Right lobe of liver (tissue), 6 donors: Measurements from ENCODE around the gene DOCK3. TPM values are rescaled to one million over a fixed set of nuclear protein-coding genes. Genes with fewer than 3 reads are reported as not detected.

ENCODE experiments used
- ATAC-seq, 4 donors: fragments of 200-7000 bp; cut with Tn5 transposase; one replicate each; pipeline ENCODE4 v1.9.1; 2020; ENCODE audit warnings: mild to moderate bottlenecking in 4 of 4, moderate library complexity in 4 of 4
- DNase-seq, 3 donors: peaks; one replicate each; pipeline ENCODE4 v3.0.0-alpha.2; 2020
- H3K27ac ChIP-seq, 3 donors: fragments of 200-600 bp; one replicate each; pipeline ENCODE4 v1.8.0; 2022
- H3K27me3 ChIP-seq, 2 donors: fragments of 200-600 bp; one replicate each; pipeline ENCODE4 v1.8.0; 2022
- H3K36me3 ChIP-seq, 4 donors: fragments of 200-600 bp; sonication (generic) in 1 of 4; one replicate each; pipeline versions ENCODE4 v1.5.1 to v1.8.0; 2017 to 2022; ENCODE audit warnings: control low read depth in 1 of 4
- H3K4me1 ChIP-seq, 4 donors: fragments of 200-600 bp; sonication (generic) in 1 of 4; one replicate each; pipeline versions ENCODE4 v1.5.1 to v1.8.0; 2017 to 2022; ENCODE audit warnings: control low read depth in 1 of 4
- H3K4me3 ChIP-seq, 3 donors: fragments of 200-600 bp; one replicate each; pipeline ENCODE4 v1.8.0; 2022
- H3K9me3 ChIP-seq, 4 donors: fragments of 200-600 bp; sonication (generic) in 1 of 4; one replicate each; pipeline versions ENCODE4 v1.5.1 to v1.8.0; 2017 to 2022; ENCODE audit warnings: control low read depth in 1 of 4
- POLR2A ChIP-seq: fragments of 450-650 bp; IDR thresholded peaks from one replicate; pipeline ENCODE4 v1.6.1; 2017; ENCODE audit warnings: antibody characterized with exemption, mild to moderate bottlenecking
- WGBS: methylation state at CpG from one replicate; pipeline ENCODE4 v1.1.6; 2018; ENCODE audit warnings: low coverage, low lambda C conversion rate; ENCODE audit not compliant: insufficient coverage; ENCODE audit errors: missing lambda C conversion rate; 5-methylcytosine and 5-hydroxymethylcytosine counted together
- intact Hi-C, 2 donors: fragments of 100-400 bp; cut with DNase I; formaldehyde crosslinking; loops; one replicate each; pipeline versions ENCODE4 v1.11.2 to v1.14.1; 2022
- total RNA-seq, 6 experiments: library from RNA; depleted of rRNA in 2 of 6; stranded (reverse); fragments of >200 nt in 2 of 6; fragmentation: NEBNext Ultra II Directional in 3 of 6; extraction: Animal tissue kit (Norgen Biotek cat#: 25700) in 3 of 6; gene quantifications; one replicate each; pipeline versions ENCODE4 v1.1.0 to v1.2.4, GENCODE V29; 2016 to 2023
- TF ChIP-seq, protein P1 (sequence below), 4 donors: fragments of 200-600 bp in 3 of 4; fragments of 450-650 bp in 1 of 4; IDR thresholded peaks; one replicate each; pipeline versions ENCODE4 v1.5.1 to v1.8.0; 2016 to 2022; ENCODE audit warnings: antibody characterized with exemption in 4 of 4, mild to moderate bottlenecking in 2 of 4
- donor health status: DM: no; HTN: yes; CAD: no.
- donor health status: DM: no; HTN: no; CAD: no.
- donor health status: DM: no; HTN: no; CAD: no.
- donor health status: DM: no; HTN: yes; CAD: no.
- donor health status: DM: no; HTN: yes; CAD: no.

The DOCK3 gene
- total RNA-seq, 6 experiments from 2014 or later: 0.04 to 0.06 (median 0.06) TPM; not detected in 3

DNA sequence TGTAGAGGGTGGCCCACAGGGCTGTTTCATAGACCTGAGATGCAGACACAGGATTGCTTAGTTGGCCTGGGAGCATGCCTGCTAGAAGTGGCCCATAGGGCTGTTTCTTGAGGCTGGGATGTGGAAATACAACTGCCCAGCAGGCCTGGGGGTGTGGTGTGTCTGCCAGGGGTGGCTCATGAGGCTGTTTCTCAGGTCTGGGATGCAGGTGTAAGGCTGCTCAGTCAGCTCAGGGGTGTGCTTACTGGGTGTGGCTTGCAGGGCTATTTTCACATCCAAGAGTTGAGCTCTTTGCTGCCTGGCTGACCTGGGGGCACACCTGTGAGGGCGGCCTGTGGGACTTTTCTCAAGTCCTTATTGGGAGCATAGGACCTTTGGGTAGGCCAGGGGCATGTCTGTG, 131.3 kb downstream of the DOCK3 start:
- intact Hi-C loops: no loop called here
- H3K27me3 ChIP-seq: no peaks in the 10 kb centered on the region
- H3K4me1 ChIP-seq: no peaks in the 10 kb centered on the region
- no peak overlapping the region for H3K4me3 ChIP-seq
- ATAC-seq (no peak), DNase-seq (no peak)
- no CpG with 5 or more reads among the region's 1 CpG for WGBS
- H3K9me3 ChIP-seq: no peaks in the 10 kb centered on the region
- no peaks in the 10 kb centered on the region for H3K36me3 ChIP-seq
- no peak overlapping the region for H3K27ac ChIP-seq
- TF ChIP-seq, protein P1, sequence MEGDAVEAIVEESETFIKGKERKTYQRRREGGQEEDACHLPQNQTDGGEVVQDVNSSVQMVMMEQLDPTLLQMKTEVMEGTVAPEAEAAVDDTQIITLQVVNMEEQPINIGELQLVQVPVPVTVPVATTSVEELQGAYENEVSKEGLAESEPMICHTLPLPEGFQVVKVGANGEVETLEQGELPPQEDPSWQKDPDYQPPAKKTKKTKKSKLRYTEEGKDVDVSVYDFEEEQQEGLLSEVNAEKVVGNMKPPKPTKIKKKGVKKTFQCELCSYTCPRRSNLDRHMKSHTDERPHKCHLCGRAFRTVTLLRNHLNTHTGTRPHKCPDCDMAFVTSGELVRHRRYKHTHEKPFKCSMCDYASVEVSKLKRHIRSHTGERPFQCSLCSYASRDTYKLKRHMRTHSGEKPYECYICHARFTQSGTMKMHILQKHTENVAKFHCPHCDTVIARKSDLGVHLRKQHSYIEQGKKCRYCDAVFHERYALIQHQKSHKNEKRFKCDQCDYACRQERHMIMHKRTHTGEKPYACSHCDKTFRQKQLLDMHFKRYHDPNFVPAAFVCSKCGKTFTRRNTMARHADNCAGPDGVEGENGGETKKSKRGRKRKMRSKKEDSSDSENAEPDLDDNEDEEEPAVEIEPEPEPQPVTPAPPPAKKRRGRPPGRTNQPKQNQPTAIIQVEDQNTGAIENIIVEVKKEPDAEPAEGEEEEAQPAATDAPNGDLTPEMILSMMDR (IDR thresholded peaks at IDR 0.05): no peak
- TF ChIP-seq POLR2A: no peak

DNA sequence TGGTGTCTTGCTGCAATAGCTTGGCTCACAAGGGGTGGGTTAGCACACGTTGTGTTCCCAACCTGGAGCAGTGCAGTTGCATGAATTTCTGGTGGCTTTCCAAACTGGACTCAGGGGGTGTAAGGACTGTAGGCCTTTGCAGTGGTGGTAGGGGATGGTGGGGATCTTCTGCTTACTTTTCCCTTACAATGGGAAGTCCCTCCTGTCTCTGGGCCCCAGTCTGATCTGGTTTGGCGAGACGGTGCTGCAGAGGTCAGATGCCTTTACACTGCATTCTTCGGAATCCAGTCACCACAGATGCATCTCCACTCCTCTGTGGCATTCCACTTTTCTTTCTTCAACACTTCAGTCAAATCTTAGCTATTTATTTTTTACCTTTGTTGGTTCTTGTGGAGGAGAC, 132.1 kb downstream of the DOCK3 start:
- Histone ChIP-seq H3K36me3 (no peaks in the 10 kb centered on the region), H3K4me1 (no peaks in the 10 kb centered on the region)
- no peak for ATAC-seq

DNA sequence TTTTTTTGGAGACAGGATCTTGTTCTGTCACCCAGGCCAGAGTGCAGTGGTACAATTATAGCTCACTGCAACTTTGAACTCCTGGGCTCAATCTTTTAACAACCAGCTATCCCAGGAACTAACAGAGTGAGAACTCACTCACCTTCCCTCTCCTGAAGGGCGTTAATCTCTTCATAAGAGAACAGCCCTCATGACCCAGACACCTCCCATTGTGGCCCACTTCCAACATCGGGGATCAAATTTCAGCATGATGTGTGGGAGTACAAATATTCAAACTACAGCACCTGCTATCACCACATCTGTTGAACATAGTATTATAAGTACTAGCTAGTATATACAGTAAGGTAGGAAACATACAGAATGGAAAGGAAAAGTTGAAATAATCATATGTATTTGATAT, 132.5 kb downstream of the DOCK3 start:
- H3K27ac ChIP-seq: no peak overlapping the region
- H3K9me3 ChIP-seq: no peaks in the 10 kb centered on the region
- WGBS: 50% methylated on average over 2 of the region's 2 CpGs
- DNase-seq: no peak
- intact Hi-C loops: no loop called here
- H3K36me3 ChIP-seq: no peaks in the 10 kb centered on the region
- H3K27me3 ChIP-seq: no peaks in the 10 kb centered on the region
- no peak for TF ChIP-seq POLR2A
- TF ChIP-seq, protein P1 (IDR thresholded peaks at IDR 0.05): no peak
- ATAC-seq: no peak
- no peaks in the 10 kb centered on the region for H3K4me1 ChIP-seq
- no peak overlapping the region for H3K4me3 ChIP-seq

More for the DNA sequence above, 132.1 kb downstream of the DOCK3 start:
- no peaks in the 10 kb centered on the region for H3K27me3 ChIP-seq
- no peak overlapping the region for H3K4me3 ChIP-seq
- DNase-seq: no peak
- intact Hi-C loops: no loop called here
- no peaks in the 10 kb centered on the region for H3K9me3 ChIP-seq
- TF ChIP-seq, protein P1 (IDR thresholded peaks at IDR 0.05): no peak
- no peak for TF ChIP-seq POLR2A
- H3K27ac ChIP-seq: no peak overlapping the region
- 62% methylated on average over 3 of the region's 4 CpGs for WGBS

DNA sequence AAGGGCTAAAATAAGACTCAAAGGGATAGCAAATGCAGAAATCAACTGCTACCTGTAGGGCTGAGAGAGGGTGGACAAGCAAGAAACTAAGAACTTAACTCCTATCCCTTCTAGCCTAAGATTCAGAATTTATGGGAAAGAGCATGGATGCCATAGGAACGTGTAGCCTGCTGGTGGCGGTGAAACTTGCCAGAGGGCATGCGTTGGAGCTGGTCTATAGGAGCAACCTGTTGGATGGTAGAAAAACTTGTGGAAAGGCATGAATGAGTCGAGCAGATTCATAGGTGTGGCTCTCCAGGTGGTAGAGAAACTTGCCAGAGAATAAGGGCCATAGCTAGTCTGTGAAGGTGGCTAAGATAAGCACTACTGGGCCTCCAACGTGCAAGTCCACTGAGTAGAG, 137.2 kb downstream of the DOCK3 start:
- TF ChIP-seq POLR2A: no peak
- TF ChIP-seq, protein P1 (IDR thresholded peaks at IDR 0.05): no peak
- intact Hi-C loops: no loop called here
- H3K9me3 ChIP-seq: no peaks in the 10 kb centered on the region
- H3K36me3 ChIP-seq: no peaks in the 10 kb centered on the region
- H3K27ac ChIP-seq: no peak overlapping the region
- ATAC-seq (no peak), DNase-seq (no peak)
- no peaks in the 10 kb centered on the region for H3K4me1 ChIP-seq
- H3K27me3 ChIP-seq: no peaks in the 10 kb centered on the region
- 62% methylated on average over 5 of the region's 5 CpGs for WGBS
- H3K4me3 ChIP-seq: no peak overlapping the region

DNA sequence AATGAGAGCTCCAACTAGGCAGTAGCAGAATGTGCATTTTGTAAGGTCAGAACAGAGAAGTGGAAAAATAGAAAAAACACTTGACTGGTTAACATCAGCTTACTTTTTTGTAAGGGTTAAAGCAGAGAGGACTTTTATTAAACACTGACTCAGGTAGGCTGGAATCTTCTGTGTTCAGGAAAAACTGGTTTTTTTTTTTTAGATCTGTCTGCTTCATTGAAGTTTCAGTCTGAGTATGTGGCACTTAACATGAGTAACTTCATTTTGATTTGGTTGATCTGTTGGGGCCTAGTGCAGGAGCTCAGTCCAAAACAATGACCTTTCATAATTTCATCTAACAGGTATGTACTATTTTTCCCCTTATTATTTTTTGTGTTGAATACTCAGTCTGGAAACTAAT, 141.1 kb downstream of the DOCK3 start:
- DNase-seq: no peak
- Histone ChIP-seq H3K27me3 (no peaks in the 10 kb centered on the region), H3K4me1 (no peaks in the 10 kb centered on the region), H3K27ac (no peak overlapping the region), H3K36me3 (no peaks in the 10 kb centered on the region), H3K9me3 (no peaks in the 10 kb centered on the region), H3K4me3 (no peak overlapping the region)
- intact Hi-C loops: no loop called here
- TF ChIP-seq POLR2A: no peak
- TF ChIP-seq, protein P1 (IDR thresholded peaks at IDR 0.05): no peak
- no peak for ATAC-seq
